Upper lobe of left lung (tissue), 6 donors: ENCODE results near the gene ADAMTS4. TPM values are rescaled to one million over a fixed set of nuclear protein-coding genes. Genes with fewer than 3 reads are reported as not detected.

Experiments
- ATAC-seq, 2 donors: fragments of 200-7000 bp; cut with Tn5 transposase; one replicate each; pipeline ENCODE4 v1.9.1; 2022; ENCODE audit warnings: mild to moderate bottlenecking in 2 of 2, moderate library complexity in 2 of 2; ENCODE audit not compliant: low FRiP score in 2 of 2
- DNase-seq, 2 donors: peaks; one replicate each; pipeline ENCODE4 v3.0.0-alpha.2; 2019 to 2020
- H3K27ac ChIP-seq, 4 donors: fragments of 200-600 bp; sonication (generic); one replicate each; pipeline ENCODE4 v1.5.1; 2016 to 2019
- H3K27me3 ChIP-seq, 4 donors: fragments of 200-600 bp; sonication (generic); one replicate each; pipeline ENCODE4 v1.5.1; 2017 to 2019
- H3K36me3 ChIP-seq, 4 donors: fragments of 200-600 bp; sonication (generic); one replicate each; pipeline ENCODE4 v1.5.1; 2016 to 2019
- H3K4me1 ChIP-seq, 4 donors: fragments of 200-600 bp; sonication (generic); one replicate each; pipeline ENCODE4 v1.5.1; 2018 to 2019
- H3K4me3 ChIP-seq, 4 donors: fragments of 200-600 bp; sonication (generic); one replicate each; pipeline ENCODE4 v1.5.1; 2017 to 2019; ENCODE audit warnings: mild to moderate bottlenecking in 2 of 4, moderate library complexity in 1 of 4
- H3K9me3 ChIP-seq, 4 donors: fragments of 200-600 bp; sonication (generic); one replicate each; pipeline ENCODE4 v1.5.1; 2018 to 2019
- CTCF ChIP-seq, 6 experiments: fragments of 450-650 bp in 4 of 6; fragments of 200-600 bp in 2 of 6; sonication (generic) in 2 of 6; IDR thresholded peaks; one replicate each; pipeline ENCODE4 v1.5.1; 2016 to 2019; ENCODE audit warnings: antibody characterized with exemption in 6 of 6
- EP300 ChIP-seq, 4 donors: sonication (generic); formaldehyde crosslinking; IDR thresholded peaks; one replicate each; pipeline ENCODE4 v1.5.1; 2017; ENCODE audit warnings: antibody characterized with exemption in 4 of 4, control low read depth in 2 of 4
- POLR2A ChIP-seq, 4 donors: fragments of 450-650 bp; IDR thresholded peaks; one replicate each; pipeline ENCODE4 v1.5.1; 2016 to 2017; ENCODE audit warnings: antibody characterized with exemption in 4 of 4, mild to moderate bottlenecking in 2 of 4
- POLR2AphosphoS5 ChIP-seq, 2 donors: sonication (generic); formaldehyde crosslinking; IDR thresholded peaks; one replicate each; pipeline ENCODE4 v1.5.1; 2017; ENCODE audit warnings: antibody characterized with exemption in 2 of 2
- WGBS, 2 donors: methylation state at CpG; one replicate each; pipeline ENCODE4 v1.1.5; 2017 to 2018; 5-methylcytosine and 5-hydroxymethylcytosine counted together
- total RNA-seq, 6 donors: library from RNA; depleted of rRNA in 4 of 6; stranded (reverse); fragments of >200 nt in 4 of 6; gene quantifications; one replicate each; pipeline versions ENCODE4 v1.1.0 to v1.2.1, GENCODE V29; 2016 to 2021
- donor health status: DM: no; HTN: no; CAD: no; lungs with moderate emphysema.
- donor health status: DM: no; HTN: yes; CAD: no; lungs with severe emphysema.

ADAMTS4 gene
- total RNA-seq, 6 donors from 2014 or later, result 0.91 to 18.6 (median 3.0) TPM

GRCh38 chr1:161193561-161194235, 5.2 kb downstream of the ADAMTS4 start:
- H3K4me3 ChIP-seq, result no peak overlapping the region
- peaks cover 0 to 10% (median 0%) of the 10 kb centered on the region in 4 donors for H3K36me3 ChIP-seq
- H3K27me3 ChIP-seq, result no peaks in the 10 kb centered on the region
- H3K27ac ChIP-seq, result no peak overlapping the region
- no peak for TF ChIP-seq POLR2A (IDR thresholded peaks at IDR 0.05)
- no peak for TF ChIP-seq EP300 (IDR thresholded peaks at IDR 0.05)
- no peak for TF ChIP-seq POLR2AphosphoS5 (IDR thresholded peaks at IDR 0.05)
- TF ChIP-seq CTCF (IDR thresholded peaks at IDR 0.05), result no peak
- no peaks in the 10 kb centered on the region for H3K9me3 ChIP-seq
- DNase-seq (peak in 1 of 2 donors; percentile 82), ATAC-seq (no peak)
- peaks cover 5 to 25% (median 13%) of the 10 kb centered on the region in 4 donors for H3K4me1 ChIP-seq
- WGBS, 2 donors, result 86 to 91% methylated on average over 9 to 17 of the region's 21 CpGs

GRCh38 chr1:161192476-161193465, 6.1 kb downstream of the ADAMTS4 start:
- TF ChIP-seq CTCF (IDR thresholded peaks at IDR 0.05), result peak; percentile 78 to 92 (median 81)
- TF ChIP-seq POLR2AphosphoS5 (IDR thresholded peaks at IDR 0.05), result peak in 1 of 2 donors; percentile 17
- peak in 1 of 4 donors; percentile 9 for TF ChIP-seq EP300 (IDR thresholded peaks at IDR 0.05)
- TF ChIP-seq POLR2A (IDR thresholded peaks at IDR 0.05), result no peak
- 37 to 62% methylated on average over 7 to 15 of the region's 15 CpGs for WGBS, 2 donors
- H3K9me3 ChIP-seq, result no peaks in the 10 kb centered on the region
- H3K36me3 ChIP-seq, result peaks cover 0 to 10% (median 0%) of the 10 kb centered on the region in 4 donors
- ATAC-seq, result peak; percentile 72 to 77
- DNase-seq, result peak; percentile 50 to 64
- no peak overlapping the region for H3K4me3 ChIP-seq
- H3K27me3 ChIP-seq, result no peaks in the 10 kb centered on the region
- peaks cover 4 to 16% (median 6%) of the 10 kb centered on the region in 4 donors for H3K4me1 ChIP-seq
- H3K27ac ChIP-seq, result peak overlapping the region in 1 of 4 donors; percentile 3

DNA sequence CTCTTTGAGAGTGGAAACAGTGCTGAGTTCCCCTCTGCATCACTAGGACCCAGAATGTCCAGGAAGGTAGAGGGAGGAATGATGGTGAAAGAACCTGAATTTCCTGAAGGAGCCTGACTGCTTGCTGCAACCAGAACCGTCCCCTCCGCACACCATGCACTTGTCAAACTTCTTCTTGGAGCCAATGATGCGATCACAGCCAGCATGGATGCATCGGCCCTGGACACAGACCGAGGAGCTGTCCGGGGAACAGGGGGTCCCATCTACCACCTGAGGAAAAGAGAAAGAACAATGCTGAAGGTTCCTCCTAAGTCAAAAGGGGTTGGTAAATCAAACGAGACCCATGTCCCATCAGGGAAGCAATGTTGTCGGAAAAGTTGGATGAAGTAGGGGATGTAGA, 6.9 kb downstream of the ADAMTS4 start:
- Histone ChIP-seq H3K9me3 (no peaks in the 10 kb centered on the region), H3K27me3 (no peaks in the 10 kb centered on the region), H3K36me3 (peaks cover 0 to 10% (median 0%) of the 10 kb centered on the region in 4 donors), H3K27ac (no peak overlapping the region), H3K4me1 (peaks cover 5 to 13% (median 9%) of the 10 kb centered on the region in 4 donors), H3K4me3 (no peak overlapping the region)
- TF ChIP-seq CTCF (IDR thresholded peaks at IDR 0.05) (no peak), EP300 (IDR thresholded peaks at IDR 0.05) (no peak)
- DNase-seq (no peak), ATAC-seq (no peak)
- WGBS, 2 donors, result 64 to 67% methylated on average over 8 of the region's 8 CpGs

GRCh38 chr1:161190962-161191521, 7.8 kb downstream of the ADAMTS4 start:
- H3K4me1 ChIP-seq, result peaks cover 14 to 18% (median 16%) of the 10 kb centered on the region in 4 donors
- TF ChIP-seq CTCF (IDR thresholded peaks at IDR 0.05), result no peak
- no peak for TF ChIP-seq POLR2AphosphoS5 (IDR thresholded peaks at IDR 0.05)
- no peak for TF ChIP-seq POLR2A (IDR thresholded peaks at IDR 0.05)
- TF ChIP-seq EP300 (IDR thresholded peaks at IDR 0.05), result no peak
- H3K4me3 ChIP-seq, result no peak overlapping the region
- DNase-seq (peak in 1 of 2 donors; percentile 81), ATAC-seq (no peak)
- H3K36me3 ChIP-seq, result peaks cover 0 to 10% (median 0%) of the 10 kb centered on the region in 4 donors
- H3K27ac ChIP-seq, result no peak overlapping the region
- WGBS, 2 donors, result 53 to 66% methylated on average over 15 to 22 of the region's 22 CpGs
- no peaks in the 10 kb centered on the region for H3K9me3 ChIP-seq
- no peaks in the 10 kb centered on the region for H3K27me3 ChIP-seq
